ENCODE data around the gene B4GALNT4.

DNA sequence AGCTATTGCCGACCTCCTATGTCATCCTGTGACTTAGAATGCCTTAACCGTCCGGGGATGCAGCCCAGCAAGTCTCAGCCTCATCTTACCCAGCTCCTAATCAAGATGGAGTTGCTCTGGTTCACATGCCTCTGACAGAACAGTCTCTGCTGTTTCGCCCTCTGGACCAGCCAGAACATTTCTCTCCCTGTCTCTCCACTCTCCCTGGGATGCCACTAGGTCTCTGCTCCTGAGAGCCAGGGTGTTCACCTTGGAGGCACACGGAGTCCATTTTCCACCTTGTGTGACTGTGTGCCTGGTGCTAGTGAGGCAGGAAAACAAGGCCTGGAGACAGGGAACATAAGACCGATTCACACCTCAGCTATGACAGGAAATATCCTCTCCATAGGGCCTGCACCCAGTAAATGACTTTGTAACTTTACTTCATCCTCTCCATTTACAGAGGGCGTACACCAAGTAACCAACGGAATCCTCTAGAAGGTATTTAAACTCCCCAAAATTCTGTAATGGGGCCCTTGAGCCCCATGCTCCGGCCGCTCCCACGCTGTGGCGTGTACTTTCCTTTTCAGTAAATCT, 16.8 kb upstream of the B4GALNT4 start:
- TF ChIP-seq GATA2 (IDR thresholded peaks at IDR 0.05; ENCODE audit: low read depth, low read length) = no peak
- no peak for TF ChIP-seq GATA3 (IDR thresholded peaks at IDR 0.05; ENCODE audit: low read depth, low read length)

All from SH-SY5Y (cell line).